Germinal center (tissue), 1 donor: ENCODE measurements around the gene CFAP54.

Experiments used
- DNase-seq: peaks from one replicate; pipeline ENCODE4 v3.0.0; 2012; ENCODE audit warnings: mixed read lengths, low spot score

The CFAP54 gene

GRCh38 chr12:96828169-96828789 is 338.9 kb downstream of the CFAP54 start:
- DNase-seq = no peak

GRCh38 chr12:96829354-96829753 is 340.0 kb downstream of the CFAP54 start:
- no peak for DNase-seq

GRCh38 chr12:96831346-96831745 is 342.0 kb downstream of the CFAP54 start:
- no peak for DNase-seq

GRCh38 chr12:96846293-96846692 is 356.9 kb downstream of the CFAP54 start:
- no peak for DNase-seq

- no peak for DNase-seq
These were observed 361.3 kb downstream of the CFAP54 start for GRCh38 chr12:96850676-96851075.

GRCh38 chr12:96858162-96858561 is 368.8 kb downstream of the CFAP54 start:
- DNase-seq = no peak

GRCh38 chr12:96861656-96862055 is 372.3 kb downstream of the CFAP54 start:
- DNase-seq = no peak

- DNase-seq = no peak
These were observed 372.9 kb downstream of the CFAP54 start for GRCh38 chr12:96862326-96862725.

GRCh38 chr12:96864335-96864734 is 375.0 kb downstream of the CFAP54 start:
- DNase-seq = no peak

- no peak for DNase-seq
These were observed 377.6 kb downstream of the CFAP54 start for GRCh38 chr12:96866801-96867590.

GRCh38 chr12:96870946-96871345 is 381.6 kb downstream of the CFAP54 start:
- DNase-seq = no peak

- no peak for DNase-seq
These were observed 383.6 kb downstream of the CFAP54 start for GRCh38 chr12:96872961-96873360.

GRCh38 chr12:96874211-96874610 is 384.8 kb downstream of the CFAP54 start:
- no peak for DNase-seq

- DNase-seq = no peak
These were observed 387.6 kb downstream of the CFAP54 start for GRCh38 chr12:96876966-96877365.

- DNase-seq = no peak
These were observed 389.3 kb downstream of the CFAP54 start for GRCh38 chr12:96878704-96879103.

GRCh38 chr12:96879301-96879700 is 389.9 kb downstream of the CFAP54 start:
- no peak for DNase-seq

- DNase-seq = no peak
These were observed 390.8 kb downstream of the CFAP54 start for GRCh38 chr12:96880220-96880619.

- DNase-seq = no peak
These were observed 392.2 kb downstream of the CFAP54 start for GRCh38 chr12:96881608-96882007.

- DNase-seq = no peak
These were observed 393.5 kb downstream of the CFAP54 start for GRCh38 chr12:96882862-96883261.

- DNase-seq = no peak
These were observed 394.2 kb downstream of the CFAP54 start for GRCh38 chr12:96883571-96883970.

- DNase-seq = no peak
These were observed 397.8 kb downstream of the CFAP54 start for GRCh38 chr12:96886998-96887677.

GRCh38 chr12:96889273-96889933 is 400.0 kb downstream of the CFAP54 start:
- no peak for DNase-seq

- no peak for DNase-seq
These were observed 401.0 kb downstream of the CFAP54 start for GRCh38 chr12:96890331-96890730.
